Activated naive CD4-positive, alpha-beta T cell treated with anti-CD3 and anti-CD28 coated beads for 36 hours (primary cell): ENCODE data around the gene EGFL7. TPM values are rescaled to one million over a fixed set of nuclear protein-coding genes. Genes with fewer than 3 reads are reported as not detected.

ENCODE experiments used
- CTCF ChIA-PET: fragments of 350-600 bp; sonication (Branson Sonifier 250); formaldehyde crosslinking; loops from one replicate; lab custom pipeline; 2021; ENCODE audit warnings: antibody characterized with exemption; lab: Charles Lee
- DNase-seq: peaks from one replicate; pipeline ENCODE4 v3.0.0-alpha.2; 2020
- H3K27ac Mint-ChIP-seq: one replicate; pipeline ENCODE4 v1.8.0; 2021; ENCODE audit warnings: mild to moderate bottlenecking, mixed read lengths
- H3K27me3 Mint-ChIP-seq: one replicate; pipeline ENCODE4 v1.8.0; 2021; ENCODE audit warnings: low read depth, mixed read lengths
- H3K36me3 Mint-ChIP-seq: one replicate; pipeline ENCODE4 v1.8.0; 2021; ENCODE audit warnings: low read depth, mixed read lengths
- H3K4me1 Mint-ChIP-seq: one replicate; pipeline ENCODE4 v1.8.0; 2021; ENCODE audit warnings: low read depth, mixed read lengths
- H3K4me3 Mint-ChIP-seq: one replicate; pipeline ENCODE4 v1.8.0; 2021; ENCODE audit warnings: mild to moderate bottlenecking, moderate library complexity, mixed read lengths
- H3K9me3 Mint-ChIP-seq: one replicate; pipeline ENCODE4 v1.8.0; 2021; ENCODE audit warnings: mixed read lengths
- intact Hi-C: fragments of 100-400 bp; cut with micrococcal nuclease; formaldehyde crosslinking; loops from one replicate; pipeline ENCODE4 v1.15.1; 2023
- total RNA-seq, 2 experiments: library from RNA; stranded (reverse); gene quantifications; one replicate each; pipeline ENCODE4 v1.2.3, GENCODE V29; 2021

The EGFL7 gene
- total RNA-seq, 2 experiments from 2014 or later = 0.25 to 0.52 TPM

- intact Hi-C loops = no loop called here
- Mint-ChIP-seq H3K27ac (no peak overlapping the region), H3K4me1 (peaks cover 13% of the 10 kb centered on the region), H3K9me3 (no peaks in the 10 kb centered on the region), H3K27me3 (peaks cover 33% of the 10 kb centered on the region), H3K4me3 (no peak overlapping the region), H3K36me3 (no peaks in the 10 kb centered on the region)
- DNase-seq = no peak
- CTCF ChIA-PET = interaction anchor here (0.9 kb wide), 1 partner anchor 10 kb away, joined by 4 read pairs; no protein-coding TSS in a partner anchor
Measured at GRCh38 chr9:136661641-136662325, 933 bp upstream of the EGFL7 start.

GRCh38 chr9:136662326-136662655 lies 425 bp upstream of the EGFL7 start:
- Mint-ChIP-seq H3K27ac (no peak overlapping the region), H3K9me3 (no peaks in the 10 kb centered on the region), H3K4me1 (peaks cover 13% of the 10 kb centered on the region), H3K36me3 (no peaks in the 10 kb centered on the region), H3K4me3 (no peak overlapping the region), H3K27me3 (peaks cover 28% of the 10 kb centered on the region)
- intact Hi-C loops = no loop called here
- CTCF ChIA-PET = interaction anchor here (0.9 kb wide), 1 partner anchor 9 kb away, joined by 4 read pairs; no protein-coding TSS in a partner anchor
- DNase-seq = no peak

GRCh38 chr9:136664000-136664915 lies 1.5 kb downstream of the EGFL7 start:
- H3K36me3 Mint-ChIP-seq = no peaks in the 10 kb centered on the region
- H3K4me1 Mint-ChIP-seq = peaks cover 5% of the 10 kb centered on the region
- no peak overlapping the region for H3K4me3 Mint-ChIP-seq
- intact Hi-C loops = no loop called here
- no peak overlapping the region for H3K27ac Mint-ChIP-seq
- no peak for DNase-seq
- CTCF ChIA-PET = interaction anchor here (0.7 to 1.3 kb wide), 2 partner anchors 38 to 44 kb away, joined by 3 to 4 read pairs; no protein-coding TSS in a partner anchor
- no peaks in the 10 kb centered on the region for H3K9me3 Mint-ChIP-seq
- peaks cover 13% of the 10 kb centered on the region for H3K27me3 Mint-ChIP-seq

- H3K36me3 Mint-ChIP-seq = no peaks in the 10 kb centered on the region
- H3K4me3 Mint-ChIP-seq = peak overlapping the region; percentile 66
- peaks cover 9% of the 10 kb centered on the region for H3K27me3 Mint-ChIP-seq
- H3K9me3 Mint-ChIP-seq = no peaks in the 10 kb centered on the region
- H3K27ac Mint-ChIP-seq = no peak overlapping the region
- H3K4me1 Mint-ChIP-seq = peaks cover 5% of the 10 kb centered on the region
- intact Hi-C loops = no loop called here
- CTCF ChIA-PET = interaction anchor here (1.3 kb wide), 1 partner anchor 43 kb away, joined by 4 read pairs; no protein-coding TSS in a partner anchor
- no peak for DNase-seq
Measured at GRCh38 chr9:136665111-136665703, 2.5 kb downstream of the EGFL7 start.

- DNase-seq = no peak
- CTCF ChIA-PET = interaction anchor here (1.3 kb wide), 1 partner anchor 42 kb away, joined by 4 read pairs; no protein-coding TSS in a partner anchor
- no peaks in the 10 kb centered on the region for H3K36me3 Mint-ChIP-seq
- H3K4me1 Mint-ChIP-seq = peaks cover 5% of the 10 kb centered on the region
- H3K9me3 Mint-ChIP-seq = no peaks in the 10 kb centered on the region
- H3K27me3 Mint-ChIP-seq = peaks cover 9% of the 10 kb centered on the region
- no peak overlapping the region for H3K4me3 Mint-ChIP-seq
- H3K27ac Mint-ChIP-seq = no peak overlapping the region
- intact Hi-C loops = no loop called here
Measured at GRCh38 chr9:136665704-136666371, 3.1 kb downstream of the EGFL7 start.

- H3K9me3 Mint-ChIP-seq = no peaks in the 10 kb centered on the region
- H3K27ac Mint-ChIP-seq = no peak overlapping the region
- peak overlapping the region; percentile 50 for H3K4me3 Mint-ChIP-seq
- H3K4me1 Mint-ChIP-seq = peaks cover 5% of the 10 kb centered on the region
- no peak for DNase-seq
- intact Hi-C loops = no loop called here
- no peaks in the 10 kb centered on the region for H3K36me3 Mint-ChIP-seq
- CTCF ChIA-PET = interaction anchor here (0.7 kb wide), 1 partner anchor 70 kb away, joined by 3 read pairs; no protein-coding TSS in a partner anchor
- peaks cover 9% of the 10 kb centered on the region for H3K27me3 Mint-ChIP-seq
Measured at GRCh38 chr9:136666372-136667213, 3.9 kb downstream of the EGFL7 start.

- CTCF ChIA-PET = interaction anchor here (0.7 kb wide), 1 partner anchor 70 kb away, joined by 3 read pairs; no protein-coding TSS in a partner anchor
- Mint-ChIP-seq H3K4me3 (no peak overlapping the region), H3K4me1 (peaks cover 5% of the 10 kb centered on the region), H3K36me3 (no peaks in the 10 kb centered on the region), H3K9me3 (no peaks in the 10 kb centered on the region), H3K27me3 (peaks cover 9% of the 10 kb centered on the region), H3K27ac (no peak overlapping the region)
- no peak for DNase-seq
- intact Hi-C loops = no loop called here
Measured at GRCh38 chr9:136667214-136667939, 4.7 kb downstream of the EGFL7 start.

- no peaks in the 10 kb centered on the region for H3K9me3 Mint-ChIP-seq
- H3K27ac Mint-ChIP-seq = no peak overlapping the region
- intact Hi-C loops = no loop called here
- H3K36me3 Mint-ChIP-seq = no peaks in the 10 kb centered on the region
- peaks cover 5% of the 10 kb centered on the region for H3K4me1 Mint-ChIP-seq
- no peak for DNase-seq
- CTCF ChIA-PET = no interaction called here
- H3K4me3 Mint-ChIP-seq = no peak overlapping the region
- peaks cover 9% of the 10 kb centered on the region for H3K27me3 Mint-ChIP-seq
Measured at GRCh38 chr9:136667940-136668760, 5.4 kb downstream of the EGFL7 start.

- no peak overlapping the region for H3K27ac Mint-ChIP-seq
- peaks cover 5% of the 10 kb centered on the region for H3K4me1 Mint-ChIP-seq
- DNase-seq = no peak
- intact Hi-C loops = no loop called here
- H3K4me3 Mint-ChIP-seq = no peak overlapping the region
- H3K27me3 Mint-ChIP-seq = peaks cover 9% of the 10 kb centered on the region
- CTCF ChIA-PET = no interaction called here
- H3K36me3 Mint-ChIP-seq = no peaks in the 10 kb centered on the region
- H3K9me3 Mint-ChIP-seq = no peaks in the 10 kb centered on the region
Measured at GRCh38 chr9:136668983-136669790, 6.5 kb downstream of the EGFL7 start.
